ENCODE measurements around the gene PLA2G2D.

- no peak for TF ChIP-seq POLR2AphosphoS5 (IDR thresholded peaks at IDR 0.05; ENCODE audit: low read depth, low read length)
- no peak for TF ChIP-seq TAF1 (IDR thresholded peaks at IDR 0.05; ENCODE audit: borderline replicate concordance, insufficient read depth, low read length)
- no peak for TF ChIP-seq SIN3A (IDR thresholded peaks at IDR 0.05; ENCODE audit: borderline replicate concordance, insufficient read depth, low read length)
- no peak for TF ChIP-seq REST (IDR thresholded peaks at IDR 0.05; ENCODE audit: insufficient read depth in 1 of 2, low read depth in 2 of 2, low read length in 2 of 2)
- no peak for TF ChIP-seq FOXP2 (optimal IDR thresholded peaks at IDR 0.05; ENCODE audit: borderline replicate concordance, extremely low read depth, extremely low read length, insufficient read depth)
Measured at GRCh38 chr1:20063861-20064292, 55.5 kb downstream of the PLA2G2D start.
